ENCODE results near the gene OR2T12.
"Not testable (repeated sequence)": the region's sequence is repeated elsewhere in the genome, so short reads cannot be mapped to it uniquely, and the experiment has no call there.

OR2T12 gene, protein sequence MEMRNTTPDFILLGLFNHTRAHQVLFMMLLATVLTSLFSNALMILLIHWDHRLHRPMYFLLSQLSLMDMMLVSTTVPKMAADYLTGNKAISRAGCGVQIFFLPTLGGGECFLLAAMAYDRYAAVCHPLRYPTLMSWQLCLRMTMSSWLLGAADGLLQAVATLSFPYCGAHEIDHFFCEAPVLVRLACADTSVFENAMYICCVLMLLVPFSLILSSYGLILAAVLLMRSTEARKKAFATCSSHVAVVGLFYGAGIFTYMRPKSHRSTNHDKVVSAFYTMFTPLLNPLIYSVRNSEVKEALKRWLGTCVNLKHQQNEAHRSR

DNA sequence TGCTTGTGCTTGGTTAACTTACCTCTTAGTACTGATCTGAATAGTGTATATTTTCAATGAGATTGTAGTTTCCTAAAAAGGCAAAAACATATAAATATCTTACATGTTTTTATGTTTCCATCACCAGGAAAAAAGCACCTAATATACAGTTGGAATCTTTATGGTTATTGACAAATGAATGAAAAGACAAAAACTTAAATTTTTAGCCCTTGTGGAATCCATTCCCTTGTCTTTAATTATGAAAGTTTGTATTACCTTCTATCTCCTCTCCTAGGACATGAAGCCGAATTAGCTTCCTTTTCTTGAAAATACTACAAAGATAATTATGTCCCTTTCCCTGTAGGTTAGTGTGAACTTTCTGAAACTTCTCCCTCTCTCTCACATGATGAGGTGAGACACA lies at the start of gene OR2T12:
OR2T12 (minus strand) TSS at position 101 of the 400 bp plus-strand sequence. CDS start 7,846 bp downstream, outside the sequence.
- DNase-seq: no peak

DNA sequence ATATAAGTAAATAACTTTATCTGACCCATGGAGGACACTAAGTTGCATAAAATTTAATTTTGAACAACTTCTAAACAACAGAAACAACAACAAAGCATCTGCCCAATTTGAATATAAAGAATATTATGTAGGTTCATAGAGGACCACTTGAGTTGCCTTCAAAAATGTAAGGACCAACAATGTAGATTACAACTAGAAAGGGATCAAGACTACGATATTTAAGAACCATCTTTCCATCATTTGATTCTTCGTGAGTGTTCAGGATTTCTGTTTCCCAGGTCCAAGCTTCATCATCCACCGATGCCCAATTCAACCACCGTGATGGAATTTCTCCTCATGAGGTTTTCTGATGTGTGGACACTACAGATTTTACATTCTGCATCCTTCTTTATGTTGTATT lies 45.3 kb upstream of the OR2T12 start, which contains the start of gene OR14C36:
OR14C36 (plus strand) TSS at position 301 of the 400 bp plus-strand sequence; CDS start at position 301, 0 bp downstream.
- DNase-seq: no peak

DNA sequence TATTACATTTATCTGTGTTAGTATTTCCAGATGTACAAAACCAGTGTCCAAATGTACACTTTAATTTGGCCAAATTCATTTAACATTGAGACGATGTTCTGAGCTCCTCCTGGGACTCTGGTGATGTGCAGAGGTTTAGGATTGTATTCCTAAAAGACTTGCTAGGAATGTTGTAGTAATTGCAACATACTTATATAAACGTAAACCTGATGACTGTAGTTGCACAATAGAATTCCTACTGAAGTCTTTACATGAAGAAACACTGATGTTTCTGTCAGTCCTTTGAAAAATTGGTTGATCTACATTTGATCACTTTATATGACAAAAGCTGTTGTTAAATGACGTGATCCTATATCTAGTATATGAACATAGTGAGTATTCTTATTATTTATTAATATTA lies 40.2 kb upstream of the OR2T12 start:
- no peak for DNase-seq

DNA sequence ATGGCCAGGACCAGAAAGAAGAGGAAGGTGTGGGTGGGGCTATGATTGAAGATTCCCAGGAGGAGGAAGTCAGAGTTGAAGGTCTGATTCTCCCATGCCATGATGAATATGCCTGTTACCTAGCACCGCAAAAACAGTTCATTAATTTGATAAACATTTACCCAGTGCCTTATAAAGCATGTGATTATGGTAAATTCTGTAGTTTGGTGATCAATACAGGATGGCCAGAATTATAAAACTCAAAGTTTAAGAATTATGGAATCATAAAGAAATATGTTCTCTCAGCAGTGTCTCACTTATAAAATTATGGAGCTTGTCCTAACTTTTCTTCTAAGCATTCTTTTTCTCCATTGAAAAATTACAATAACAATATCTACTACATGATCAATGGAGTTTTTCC lies 21.2 kb upstream of the OR2T12 start, which contains the start of gene OR2M7:
OR2M7 (minus strand) TSS at position 101 of the 400 bp plus-strand sequence; CDS start at position 101, 0 bp downstream.
- no peak for DNase-seq

DNA sequence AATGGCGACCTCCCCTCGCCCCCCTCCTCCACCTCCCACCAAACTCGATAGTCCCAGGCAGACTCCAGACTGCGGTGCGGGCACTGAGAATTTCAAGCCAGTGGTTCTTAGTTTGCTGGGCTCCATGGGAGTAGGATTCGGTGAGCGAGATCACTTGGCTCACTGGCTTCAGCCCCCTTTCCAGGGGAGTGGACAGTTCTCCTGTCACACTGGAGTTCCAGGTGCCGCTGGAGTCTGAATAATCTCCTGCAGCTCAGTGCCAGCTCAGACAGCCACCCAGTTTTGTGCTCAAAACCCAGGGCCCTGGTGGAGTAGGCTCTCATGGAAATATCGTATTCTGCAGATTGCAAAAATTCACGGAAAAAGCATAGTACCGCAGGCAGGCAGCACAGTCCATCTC lies 13.6 kb upstream of the OR2T12 start:
- no peak for DNase-seq

DNA sequence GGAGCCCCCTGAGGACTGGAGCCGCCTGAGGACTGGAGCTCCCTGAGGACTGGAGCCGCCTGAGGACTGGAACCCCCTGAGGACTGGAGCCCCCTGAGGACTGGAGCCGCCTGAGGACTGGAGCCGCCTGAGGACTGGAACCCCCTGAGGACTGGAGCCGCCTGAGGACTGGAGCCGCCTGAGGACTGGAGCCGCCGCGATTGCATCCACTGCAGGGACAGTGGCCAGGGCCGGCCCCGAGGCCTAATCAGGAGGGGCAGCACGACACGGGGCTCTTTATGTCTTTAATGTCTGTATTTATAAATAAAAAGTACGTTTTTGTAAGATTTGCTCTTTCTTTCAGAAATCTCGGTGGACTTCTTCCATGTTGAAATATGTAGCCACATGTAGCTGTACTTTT lies 3.5 kb upstream of the OR2T12 start:
- DNase-seq: not testable (repeated sequence)

DNA sequence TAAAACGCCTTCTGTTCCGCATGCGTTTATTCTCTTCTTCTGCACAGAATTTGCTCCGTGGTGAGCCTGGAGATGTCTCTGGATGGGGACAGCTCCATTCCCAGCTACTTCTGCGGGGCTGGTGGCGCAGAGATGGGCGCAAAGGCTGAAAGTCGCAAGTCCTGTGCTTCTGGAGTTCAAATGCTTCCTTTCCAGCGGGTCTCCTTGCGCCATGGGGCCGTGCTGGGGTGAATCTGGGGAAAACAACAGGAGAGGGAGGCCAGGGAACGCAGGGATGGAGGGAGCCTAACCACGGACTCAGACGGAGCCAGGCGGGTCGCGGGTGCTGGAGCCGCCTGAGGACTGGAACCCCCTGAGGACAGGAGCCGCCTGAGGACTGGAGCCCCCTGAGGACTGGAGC lies 2.9 kb upstream of the OR2T12 start:
- DNase-seq: no peak

DNA sequence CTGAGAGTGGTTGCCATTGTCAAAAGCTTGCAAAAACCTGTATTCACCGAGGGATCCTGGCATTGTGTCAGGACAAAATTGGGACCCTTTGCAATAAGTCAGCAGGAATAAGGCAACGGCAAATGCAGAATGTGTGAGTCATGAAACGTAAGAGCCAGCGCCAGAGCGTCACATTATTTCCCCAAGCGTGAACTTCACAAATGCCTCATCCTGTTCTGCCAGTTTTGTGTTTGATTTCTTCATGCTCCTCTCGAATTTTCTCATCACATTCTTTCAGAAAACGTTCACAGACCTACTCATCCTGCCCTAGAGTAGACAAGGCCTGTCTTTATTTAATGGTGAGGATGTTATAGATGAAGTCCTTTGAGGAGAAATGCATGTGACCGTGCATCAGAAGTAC lies 2.4 kb upstream of the OR2T12 start:
- not testable (repeated sequence) for DNase-seq

DNA sequence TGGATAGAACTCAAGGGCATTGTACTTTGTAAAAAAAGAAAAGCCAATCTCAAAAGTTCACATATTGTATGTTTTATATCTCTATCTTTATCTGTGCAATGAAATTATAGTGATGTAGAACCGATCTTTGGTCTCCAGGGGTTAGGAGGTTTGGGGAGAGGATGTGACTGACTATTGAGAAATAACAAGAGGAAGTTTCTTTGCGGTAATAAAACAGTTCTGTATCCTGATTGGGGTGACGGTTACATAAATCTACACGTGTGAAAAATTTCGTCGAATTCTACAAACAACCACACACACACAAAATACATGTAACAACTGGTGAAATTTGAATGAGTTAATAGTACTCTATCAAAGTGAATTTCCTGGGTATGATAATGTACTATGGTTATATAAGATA lies 14.8 kb downstream of the OR2T12 start:
- peak; percentile 70 for DNase-seq

DNA sequence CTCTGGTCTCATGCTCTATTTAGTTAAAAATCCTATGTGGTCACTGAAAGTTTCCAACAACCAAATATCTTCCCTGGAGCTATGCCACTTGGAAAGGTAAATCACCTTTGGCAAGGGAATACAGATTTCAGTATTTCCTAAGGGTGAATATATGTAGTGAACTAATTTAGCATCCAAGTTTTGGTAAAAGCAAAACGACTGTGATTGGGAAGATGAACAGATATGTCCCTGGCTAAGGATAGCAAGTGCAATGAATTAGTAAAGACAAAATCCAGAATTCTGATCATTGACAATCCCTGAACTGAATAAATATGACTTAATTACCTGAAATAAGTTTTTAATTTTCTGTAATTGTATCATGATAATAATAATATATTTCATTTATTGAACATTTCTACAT lies 25.3 kb downstream of the OR2T12 start, which contains the start of gene OR2T33:
OR2T33 (minus strand) TSS at position 101 of the 400 bp plus-strand sequence. CDS start 4,162 bp downstream, outside the sequence.
- no peak for DNase-seq

DNA sequence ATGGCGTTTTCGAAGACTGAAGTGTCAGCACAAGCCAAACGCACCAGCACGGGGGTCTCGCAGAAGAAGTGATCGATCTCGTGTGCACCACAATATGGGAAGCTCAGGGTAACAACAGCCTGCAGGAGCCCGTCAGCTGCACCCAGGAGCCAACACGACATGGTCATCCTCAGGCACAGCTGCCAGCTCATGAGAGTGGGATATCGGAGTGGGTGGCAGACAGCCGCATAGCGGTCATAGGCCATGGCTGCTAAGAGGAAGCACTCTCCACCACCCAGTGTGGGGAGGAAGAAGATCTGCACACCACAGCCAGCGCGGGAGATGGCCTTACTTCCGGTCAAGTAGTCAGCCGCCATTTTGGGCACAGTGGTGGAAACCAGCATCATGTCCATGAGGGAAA lies 30.0 kb downstream of the OR2T12 start:
- DNase-seq: not testable (repeated sequence)

DNA sequence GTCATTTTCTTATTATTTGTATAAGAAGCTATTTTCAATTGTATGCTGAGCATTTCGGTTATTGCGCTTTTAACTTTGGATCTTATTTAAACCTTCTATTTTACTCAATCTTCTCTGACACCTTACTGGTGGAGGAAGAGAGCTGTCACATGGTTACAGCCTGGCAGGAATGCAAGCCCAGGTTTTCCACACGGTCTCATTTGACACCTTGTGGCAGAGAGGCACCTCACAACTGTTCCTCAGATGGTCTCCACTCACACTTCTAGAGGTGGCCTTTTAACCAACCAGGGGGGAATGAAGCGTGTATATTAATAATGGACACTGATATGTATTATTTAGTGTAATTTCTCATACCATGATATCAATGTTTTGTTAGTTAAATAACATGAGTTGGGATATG lies 35.0 kb downstream of the OR2T12 start:
- DNase-seq: no peak

DNA sequence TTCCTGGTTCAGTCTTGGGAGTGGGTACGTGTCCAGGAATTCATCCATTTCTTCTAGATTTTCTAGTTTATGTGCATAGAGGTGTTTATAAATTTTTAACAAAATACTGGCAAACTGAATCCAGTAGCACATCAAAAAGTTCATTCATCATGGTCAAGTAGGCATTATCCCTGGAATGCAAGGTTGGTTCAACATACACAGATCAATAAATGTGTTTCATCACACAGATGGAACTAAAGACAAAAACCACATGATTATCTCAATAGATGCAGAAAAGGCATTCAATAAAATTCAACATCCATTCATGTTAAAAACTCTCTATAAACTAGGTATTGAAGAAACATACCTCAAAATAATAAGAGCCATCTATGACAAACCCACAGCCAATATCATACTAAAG lies 43.9 kb downstream of the OR2T12 start:
- not testable (repeated sequence) for DNase-seq

DNA sequence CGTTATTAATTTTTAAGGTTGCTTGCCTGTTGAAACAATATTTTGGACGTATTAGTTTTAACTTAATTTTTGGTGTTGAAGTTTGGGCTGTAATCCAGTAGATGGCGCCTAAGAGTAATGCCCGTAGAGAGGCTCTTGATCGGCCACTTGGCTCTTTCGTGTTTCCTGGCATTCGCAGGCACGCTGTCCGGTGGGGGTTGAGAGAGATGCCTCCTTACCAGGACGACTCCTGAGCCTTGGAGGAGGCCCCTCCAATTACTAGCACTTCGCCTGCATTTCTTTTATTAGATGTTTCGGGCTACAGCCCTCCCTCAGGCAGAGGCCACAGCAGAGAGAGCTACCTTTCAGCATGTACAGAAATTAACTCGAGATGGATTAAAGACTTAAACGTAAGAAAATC lies 60.0 kb downstream of the OR2T12 start:
- DNase-seq: peak; percentile 87
